Transverse colon (tissue), 4 donors: ENCODE results near the gene DHX34. TPM values are rescaled to one million over a fixed set of nuclear protein-coding genes. Genes with fewer than 3 reads are reported as not detected.

Experiments used
- DNase-seq: peaks from one replicate; pipeline ENCODE4 v3.0.0-alpha.2; 2019
- H3K27ac ChIP-seq, 4 donors: fragments of 200-600 bp; sonication (generic); 2 replicates each; pipeline ENCODE4 v1.5.1; 2016 to 2018; ENCODE audit warnings: inconsistent platforms in 4 of 4
- H3K27me3 ChIP-seq: fragments of 200-600 bp; sonication (generic); 2 replicates; pipeline ENCODE4 v1.5.1; 2017; ENCODE audit warnings: inconsistent platforms
- H3K36me3 ChIP-seq, 4 donors: fragments of 200-600 bp; sonication (generic); 2 replicates each; pipeline ENCODE4 v1.5.1; 2017 to 2019; ENCODE audit warnings: inconsistent platforms in 4 of 4
- H3K4me1 ChIP-seq, 4 donors: fragments of 200-600 bp; sonication (generic); 2 replicates each; pipeline ENCODE4 v1.5.1; 2017 to 2020; ENCODE audit warnings: inconsistent platforms in 4 of 4
- H3K4me3 ChIP-seq, 4 donors: fragments of 200-600 bp; sonication (generic); 1 replicate in 1 of 4; 2 replicates in 3 of 4; pipeline versions ENCODE4 v1.5.1 to v1.6.1; 2017 to 2019; ENCODE audit warnings: inconsistent platforms in 4 of 4
- H3K9me3 ChIP-seq, 2 donors: fragments of 200-600 bp; sonication (generic); 2 replicates each; pipeline ENCODE4 v1.5.1; 2017 to 2019; ENCODE audit warnings: inconsistent platforms in 2 of 2
- CTCF ChIP-seq, 5 experiments: fragments of 200-600 bp in 3 of 5; fragments of 450-650 bp in 2 of 5; sonication (generic) in 3 of 5; IDR thresholded peaks; 1 replicate in 2 of 5; 2 replicates in 3 of 5; pipeline ENCODE4 v1.5.1; 2016 to 2017; ENCODE audit warnings: antibody characterized with exemption in 5 of 5, inconsistent platforms in 3 of 5, mild to moderate bottlenecking in 2 of 5, moderate library complexity in 1 of 5
- EP300 ChIP-seq: sonication (generic); formaldehyde crosslinking; IDR thresholded peaks from one replicate; pipeline ENCODE4 v1.6.1; 2017; ENCODE audit warnings: antibody characterized with exemption, low read depth
- POLR2A ChIP-seq: fragments of 450-650 bp; IDR thresholded peaks from one replicate; pipeline ENCODE4 v1.6.1; 2016; ENCODE audit warnings: antibody characterized with exemption, mild to moderate bottlenecking, moderate library complexity
- POLR2AphosphoS5 ChIP-seq, 3 donors: sonication (generic); formaldehyde crosslinking; IDR thresholded peaks; one replicate each; pipeline ENCODE4 v1.6.1; 2016; ENCODE audit warnings: antibody characterized with exemption in 3 of 3
- WGBS, 2 donors: methylation state at CpG; one replicate each; pipeline ENCODE4 v1.1.5; 2018; ENCODE audit warnings: low coverage in 1 of 2; 5-methylcytosine and 5-hydroxymethylcytosine counted together
- in situ Hi-C, 4 donors: fragments of 200-750 bp; cut with MboI; loops; one replicate each; pipeline versions ENCODE4 v1.15.0 to v1.15.1; 2017; ENCODE audit warnings: low sequenced_read_pairs in 3 of 4, low pct_ligation_motif_present in 1 of 4, low pct_unique_long_range_greater_than_20kb in 1 of 4
- intact Hi-C: fragments of 100-400 bp; cut with DNase I; formaldehyde crosslinking; loops from one replicate; pipeline ENCODE4 v1.15.1; 2023; ENCODE audit warnings: low total_unique reads
- total RNA-seq, 4 donors: library from RNA; depleted of rRNA; stranded (reverse); fragments of >200 nt; gene quantifications; one replicate each; pipeline ENCODE4 v1.1.0, GENCODE V29; 2016

DHX34 gene
- total RNA-seq, 4 donors from 2014 or later = 12.4 to 30.3 (median 21.3) TPM

- H3K4me1 ChIP-seq = peaks cover 0 to 4% (median 1%) of the 10 kb centered on the region in 4 donors
- 23% methylated on average over 11 of the region's 16 CpGs; no CpG with 5 or more reads in 1 of the 2 donors for WGBS, 2 donors
- no peak for TF ChIP-seq CTCF (IDR thresholded peaks at IDR 0.05)
- no peaks in the 10 kb centered on the region for H3K9me3 ChIP-seq
- no peak for DNase-seq
- no peak overlapping the region for H3K27ac ChIP-seq
- H3K27me3 ChIP-seq = peaks cover 98% of the 10 kb centered on the region
- no peak overlapping the region for H3K4me3 ChIP-seq
- no peaks in the 10 kb centered on the region for H3K36me3 ChIP-seq
- intact Hi-C loops (loop anchor here (2.0 to 5.0 kb wide), 2 partner anchors 63 to 664 kb away; no protein-coding TSS in a partner anchor), in situ Hi-C loops (loop anchor here in 2 of 4 donors (10.0 to 25.0 kb wide), 2 partner anchors 127 to 134 kb away; no protein-coding TSS in a partner anchor)
Observed at GRCh38 chr19:47421244-47421786, 72.2 kb downstream of the DHX34 start.

GRCh38 chr19:47421844-47422395 is 72.8 kb downstream of the DHX34 start:
- no peak for TF ChIP-seq EP300
- TF ChIP-seq POLR2A = no peak
- TF ChIP-seq POLR2AphosphoS5 (IDR thresholded peaks at IDR 0.05) = no peak
- no peak for TF ChIP-seq CTCF (IDR thresholded peaks at IDR 0.05)
- Histone ChIP-seq H3K27ac (no peak overlapping the region), H3K27me3 (peaks cover 98% of the 10 kb centered on the region), H3K9me3 (no peaks in the 10 kb centered on the region), H3K36me3 (no peaks in the 10 kb centered on the region), H3K4me3 (no peak overlapping the region), H3K4me1 (peaks cover 0 to 4% (median 1%) of the 10 kb centered on the region in 4 donors)
- no peak for DNase-seq
- in situ Hi-C loops (loop anchor here in 2 of 4 donors (10.0 to 25.0 kb wide), 2 partner anchors 127 to 135 kb away; no protein-coding TSS in a partner anchor), intact Hi-C loops (loop anchor here (2.0 to 5.0 kb wide), 2 partner anchors 63 to 665 kb away; no protein-coding TSS in a partner anchor)
- 5 to 11% methylated on average over 11 to 31 of the region's 31 CpGs for WGBS, 2 donors

GRCh38 chr19:47422417-47423163 is 73.5 kb downstream of the DHX34 start:
- no peak for TF ChIP-seq POLR2A
- TF ChIP-seq EP300 = no peak
- no peak for TF ChIP-seq CTCF (IDR thresholded peaks at IDR 0.05)
- no peak for TF ChIP-seq POLR2AphosphoS5 (IDR thresholded peaks at IDR 0.05)
- H3K27me3 ChIP-seq = peaks cover 92% of the 10 kb centered on the region
- H3K4me1 ChIP-seq = peaks cover 0 to 5% (median 3%) of the 10 kb centered on the region in 4 donors
- no peaks in the 10 kb centered on the region for H3K36me3 ChIP-seq
- intact Hi-C loops = loop anchor here (5.0 kb wide), 1 partner anchor 665 kb away; no protein-coding TSS in a partner anchor
- no peak for DNase-seq
- no peak overlapping the region for H3K4me3 ChIP-seq
- H3K27ac ChIP-seq = no peak overlapping the region
- H3K9me3 ChIP-seq = no peaks in the 10 kb centered on the region
- 0 to 12% methylated on average over 1 of the region's 1 CpG for WGBS, 2 donors
- in situ Hi-C loops = loop anchor here in 2 of 4 donors (10.0 to 25.0 kb wide), 2 partner anchors 128 to 135 kb away; no protein-coding TSS in a partner anchor
